ENCODE measurements around the gene TUG1.

TUG1 gene

GRCh38 chr22:30947816-30948454 lies 21.1 kb upstream of the TUG1 start:
- DNase-seq (ENCODE audit: low read depth in 3 of 3) = no peak

DNA sequence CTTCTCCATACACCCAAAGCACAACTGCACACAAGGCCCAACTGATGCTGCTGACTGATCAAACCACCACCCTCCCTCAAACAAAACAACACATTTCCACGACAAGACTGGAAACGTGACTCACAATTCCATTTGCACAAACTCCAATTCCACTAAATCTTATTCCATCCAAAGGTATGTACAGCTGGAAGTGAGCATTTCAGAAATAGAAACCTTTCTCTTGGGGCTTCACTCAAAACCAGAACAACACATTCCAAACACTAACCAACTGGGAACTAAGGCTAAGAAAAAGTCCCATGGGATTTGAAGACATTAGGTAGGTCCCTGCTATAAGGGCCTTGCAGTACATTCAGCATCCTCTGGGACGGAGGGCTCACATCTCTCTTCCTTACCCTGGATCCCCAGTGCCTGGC lies 20.1 kb upstream of the TUG1 start:
- DNase-seq (ENCODE audit: low read depth in 3 of 3) = no peak

- DNase-seq (ENCODE audit: low read depth in 3 of 3) = no peak
Measured at GRCh38 chr22:30949934-30950660, 19.0 kb upstream of the TUG1 start.

- DNase-seq (ENCODE audit: low read depth in 3 of 3) = no peak
Measured at GRCh38 chr22:30953206-30953605, 15.9 kb upstream of the TUG1 start.

DNA sequence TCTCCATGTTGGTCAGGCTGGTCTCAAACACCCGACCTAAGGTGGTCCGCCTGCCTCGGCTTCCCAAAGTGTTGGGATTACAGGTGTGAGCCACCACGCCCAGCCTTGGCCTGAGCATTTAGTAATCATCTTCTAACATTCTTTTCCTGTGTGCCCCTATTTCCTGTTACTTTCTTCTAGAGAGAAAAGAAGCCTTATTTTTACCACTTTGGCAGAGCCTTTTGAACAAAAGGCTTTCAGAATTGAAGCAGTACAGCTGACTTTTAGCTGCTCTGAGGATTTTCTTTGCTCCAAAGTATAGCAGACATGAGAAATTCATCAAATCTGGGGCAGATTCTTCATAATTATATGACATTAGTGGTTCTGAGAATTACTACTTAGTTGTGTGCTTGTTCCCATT lies 13.9 kb upstream of the TUG1 start:
- DNase-seq (ENCODE audit: low read depth in 3 of 3) = no peak

GRCh38 chr22:30964858-30965257 lies 4.2 kb upstream of the TUG1 start:
- DNase-seq (ENCODE audit: low read depth in 3 of 3) = no peak

DNA sequence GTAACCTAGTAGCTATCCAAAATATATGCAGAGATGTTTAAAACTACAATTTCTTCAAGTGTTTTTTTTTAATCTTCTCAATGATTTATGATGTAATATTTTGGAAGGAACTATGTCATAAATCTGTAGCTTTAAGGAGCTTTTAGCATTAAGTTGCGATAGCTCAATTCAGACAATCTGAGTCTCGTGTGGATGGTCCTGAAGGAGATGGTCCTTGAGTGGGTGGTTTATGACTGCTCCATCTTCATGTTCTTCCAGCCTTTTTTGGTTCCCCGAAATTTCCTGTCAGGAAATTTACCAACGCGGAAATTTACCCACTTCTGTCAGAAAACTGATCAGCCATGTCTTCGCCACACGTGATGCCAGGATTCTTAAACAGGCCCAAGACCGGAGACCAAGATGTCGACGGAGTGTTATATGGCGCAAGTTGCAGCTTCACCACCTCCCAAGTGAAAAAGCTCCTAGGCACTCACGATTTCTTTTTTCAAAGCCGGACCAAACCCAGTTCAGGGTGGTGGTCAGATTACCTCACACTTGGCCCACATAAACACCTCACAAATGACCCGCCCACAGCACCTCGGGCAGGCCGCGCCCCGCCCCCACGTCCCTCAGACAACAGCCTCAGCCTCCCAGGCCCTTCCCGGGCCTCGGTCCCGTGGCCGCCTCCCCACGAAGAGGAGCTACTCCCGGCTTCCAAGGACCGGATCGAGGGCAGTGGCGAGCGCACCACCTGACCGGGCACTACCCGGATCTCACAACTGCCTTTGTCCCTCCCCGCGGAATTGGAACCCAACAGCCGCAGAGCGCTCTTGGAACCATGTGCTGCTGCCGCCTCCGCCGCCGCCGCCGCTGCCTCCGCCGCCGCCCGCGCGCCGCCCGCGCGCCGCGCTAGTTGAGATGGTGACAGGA lies 796 bp upstream of the TUG1 start, which contains the start of gene MORC2:
Gene MORC2 (minus strand): TSS at position 760 of the 909 bp plus-strand sequence. CDS start 885 bp downstream, outside the sequence.
- peak in 1 of 3 donors; percentile 3 for DNase-seq (ENCODE audit: low read depth in 3 of 3)

GRCh38 chr22:30969532-30970355 lies 679 bp downstream of the TUG1 start:
- DNase-seq (ENCODE audit: low read depth in 3 of 3) = peak; percentile 2 to 14 (median 5)

DNA sequence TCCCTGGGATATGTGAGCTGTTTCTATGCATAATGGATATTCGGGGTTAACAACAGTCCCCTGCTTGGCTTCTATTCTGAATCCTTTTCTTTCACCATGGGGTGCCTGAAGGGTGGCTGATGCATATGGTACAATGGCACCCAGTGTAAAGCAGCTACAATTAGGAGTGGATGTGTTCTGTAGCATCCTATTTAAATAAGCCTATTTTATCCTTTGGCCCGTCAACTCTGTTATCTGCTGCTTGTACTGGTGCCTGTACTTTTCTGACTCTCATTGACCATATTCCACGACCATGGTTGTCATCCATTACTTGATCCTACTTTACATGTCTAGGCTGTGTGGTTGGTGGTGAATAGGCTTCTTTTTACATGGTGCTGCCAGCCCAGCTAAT lies 1.3 kb downstream of the TUG1 start:
- no peak for DNase-seq (ENCODE audit: low read depth in 3 of 3)

DNA sequence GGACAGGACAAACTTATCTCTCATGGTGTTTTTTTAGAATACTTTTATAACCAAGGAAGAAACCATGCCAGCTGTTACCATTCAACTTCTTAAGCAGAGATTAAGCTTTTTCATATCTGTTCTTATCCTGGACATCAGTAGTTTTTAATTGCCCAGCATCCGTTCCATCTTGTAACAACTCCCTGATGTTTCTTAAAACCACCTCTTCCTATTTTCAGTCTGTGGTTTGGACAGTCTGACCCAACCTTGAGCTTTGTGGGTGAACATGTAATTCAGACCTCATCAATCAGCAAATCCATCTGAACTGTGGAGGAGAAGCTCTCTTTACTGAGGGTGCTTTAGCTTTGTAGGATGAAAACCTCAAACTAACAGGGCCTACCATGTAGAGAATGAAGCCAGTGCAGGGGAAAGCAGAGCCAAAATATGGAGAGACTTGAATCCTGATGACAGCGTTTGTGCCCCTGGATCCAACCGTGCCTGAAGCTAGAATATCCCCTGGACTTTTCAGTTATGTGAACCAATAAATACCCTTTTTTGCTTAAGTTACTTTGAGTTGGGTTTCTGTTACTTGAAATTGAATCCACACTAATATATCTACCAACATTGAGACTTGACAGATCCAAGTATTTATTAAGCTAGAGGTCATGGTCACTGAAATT lies 9.4 kb downstream of the TUG1 start:
- no peak for DNase-seq (ENCODE audit: low read depth in 3 of 3)

- DNase-seq (ENCODE audit: low read depth in 3 of 3) = no peak
Measured at GRCh38 chr22:30979932-30980331, 10.9 kb downstream of the TUG1 start.

- no peak for DNase-seq (ENCODE audit: low read depth in 3 of 3)
Measured at GRCh38 chr22:30982512-30982911, 13.4 kb downstream of the TUG1 start.

GRCh38 chr22:30984317-30984716 lies 15.3 kb downstream of the TUG1 start:
- no peak for DNase-seq (ENCODE audit: low read depth in 3 of 3)

- DNase-seq (ENCODE audit: low read depth in 3 of 3) = no peak
Measured at GRCh38 chr22:30985561-30986208, 16.6 kb downstream of the TUG1 start.

DNA sequence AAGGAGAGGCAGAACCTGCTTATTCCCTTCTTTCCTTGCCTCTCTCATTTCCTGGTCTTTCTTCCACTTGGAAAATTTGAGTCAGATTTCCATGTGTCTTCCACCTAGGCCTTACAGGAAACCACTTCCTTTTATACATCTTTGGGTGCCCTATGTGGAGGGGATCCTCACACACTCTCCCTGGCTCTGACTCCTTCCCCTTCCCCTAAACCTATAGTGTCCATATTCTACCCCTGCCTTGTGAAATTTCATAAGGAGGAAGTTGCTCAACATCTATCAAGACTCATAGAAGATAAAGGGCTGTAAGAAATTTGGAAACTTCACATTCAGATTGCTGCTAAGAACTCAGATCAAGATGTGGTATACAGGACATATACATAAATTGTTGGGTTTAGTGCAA lies 20.4 kb downstream of the TUG1 start:
- DNase-seq (ENCODE audit: low read depth in 3 of 3) = no peak

DNA sequence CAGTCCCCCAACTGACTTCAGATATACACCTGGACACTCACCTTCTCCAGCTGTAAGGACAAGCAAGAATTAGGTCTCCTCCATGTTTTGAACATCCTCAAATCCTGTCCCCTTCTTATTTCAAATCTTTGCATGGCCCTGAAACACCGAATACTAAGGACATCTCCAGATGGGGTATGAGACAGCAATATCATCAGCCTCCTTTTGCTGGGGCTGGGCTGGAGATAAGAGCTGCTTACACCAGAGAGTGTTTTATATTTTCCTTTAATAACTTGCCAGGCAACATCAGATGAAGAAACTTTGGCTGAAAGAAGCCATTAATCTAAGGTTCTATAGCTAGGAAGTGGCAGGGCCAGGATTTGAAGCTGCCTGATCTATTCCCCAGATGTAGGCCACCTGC lies 21.6 kb downstream of the TUG1 start:
- DNase-seq (ENCODE audit: low read depth in 3 of 3) = no peak

GRCh38 chr22:30992565-30992964 lies 23.5 kb downstream of the TUG1 start:
- no peak for DNase-seq (ENCODE audit: low read depth in 3 of 3)

DNA sequence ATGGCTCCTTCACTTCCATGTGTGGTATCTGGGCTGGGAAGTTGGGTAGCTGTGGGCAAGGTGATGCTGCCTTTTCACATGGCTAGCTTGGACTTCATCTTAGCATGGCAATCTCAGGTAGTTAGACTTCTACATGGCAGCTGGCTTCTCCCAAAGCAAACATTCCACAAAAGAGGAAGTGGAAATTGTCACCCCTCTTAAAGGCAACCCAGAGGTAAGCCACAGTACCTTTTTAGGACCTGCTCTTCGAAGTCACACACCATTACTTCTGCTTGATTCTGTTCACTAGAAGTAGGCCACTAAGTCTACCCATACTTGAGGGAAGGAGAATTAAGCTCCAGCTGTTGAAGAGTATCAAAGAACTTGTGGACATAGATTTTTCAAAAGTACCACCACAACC lies 25.9 kb downstream of the TUG1 start:
- no peak for DNase-seq (ENCODE audit: low read depth in 3 of 3)

DNA sequence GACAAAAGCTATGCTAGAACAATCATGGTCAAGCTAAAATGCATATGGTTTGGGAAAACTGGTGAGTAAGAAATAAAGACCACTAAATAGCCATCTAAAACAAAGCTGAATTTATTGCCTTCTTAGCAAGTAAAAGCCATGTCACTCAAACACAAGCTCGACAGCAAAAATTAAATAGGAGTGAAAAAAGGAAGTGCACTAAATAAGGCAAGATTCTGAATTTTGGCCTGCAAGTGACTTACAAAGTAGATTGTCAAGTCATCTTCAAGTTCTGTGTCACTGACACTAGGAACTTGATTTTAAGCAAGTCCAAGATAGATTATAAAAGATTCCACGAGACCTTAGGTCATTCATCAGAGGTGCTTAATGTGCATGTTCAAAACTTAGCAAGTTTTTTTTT lies 27.4 kb downstream of the TUG1 start:
- no peak for DNase-seq (ENCODE audit: low read depth in 3 of 3)

- DNase-seq (ENCODE audit: low read depth in 3 of 3) = no peak
Measured at GRCh38 chr22:30998329-30998728, 29.3 kb downstream of the TUG1 start.
